GM12878 (cell line): ENCODE results near the gene KBTBD13.

ENCODE experiments used
- CEBPB ChIP-seq, 2 experiments: fragments of 150-350 bp in 1 of 2; IDR thresholded peaks; 2 replicates each; pipeline ENCODE4 v1.6.1; 2012 to 2014; ENCODE audit warnings: low read depth in 2 of 2, low read length in 2 of 2, borderline replicate concordance in 1 of 2, inconsistent platforms in 1 of 2
- ESRRA ChIP-seq: IDR thresholded peaks from 2 replicates; pipeline ENCODE4 v1.6.1; 2012; ENCODE audit warnings: mild to moderate bottlenecking, low read length, improper control_type of control experiment
- KAT2A ChIP-seq: conservative IDR thresholded peaks from 2 replicates; pipeline ENCODE4 v1.6.1; 2011; ENCODE audit warnings: low read depth, low read length; ENCODE audit not compliant: control insufficient read depth
- POLR2A ChIP-seq: IDR thresholded peaks from 2 replicates; pipeline ENCODE4 v1.6.1; 2011; ENCODE audit warnings: low read depth, mild to moderate bottlenecking, low read length
- RELA ChIP-seq: fragments of 450-650 bp; IDR thresholded peaks from 2 replicates; pipeline ENCODE4 v1.8.0; 2014; ENCODE audit warnings: borderline replicate concordance; ENCODE audit not compliant: partially characterized antibody
- SUZ12 ChIP-seq: fragments of 200-600 bp; sonication (generic); IDR thresholded peaks from one replicate; pipeline ENCODE4 v1.6.1; 2018; ENCODE audit warnings: antibody characterized with exemption, mild to moderate bottlenecking; ENCODE audit not compliant: unreplicated experiment
- TARDBP ChIP-seq: IDR thresholded peaks from 2 replicates; pipeline ENCODE4 v1.6.1; 2016; ENCODE audit warnings: borderline replicate concordance
- ZNF384 ChIP-seq: IDR thresholded peaks from 2 replicates; pipeline ENCODE4 v1.6.1; 2012; ENCODE audit warnings: low read depth, mild to moderate bottlenecking, low read length, improper control_type of control experiment, borderline replicate concordance
- TF ChIP-seq, protein P1 (sequence below): IDR thresholded peaks from 2 replicates; pipeline ENCODE4 v1.6.1; 2012; ENCODE audit warnings: mild to moderate bottlenecking, low read depth, low read length
- TF ChIP-seq, protein P2 (sequence below): IDR thresholded peaks from 2 replicates; pipeline ENCODE4 v1.6.1; 2012; ENCODE audit warnings: low read length, inconsistent platforms
- TF ChIP-seq, protein P3 (sequence below), 3 experiments: IDR thresholded peaks in 2 of 3; conservative IDR thresholded peaks in 1 of 3; 2 replicates each; pipeline ENCODE4 v1.5.1; 2011; ENCODE audit warnings: low read depth in 3 of 3, low read length in 3 of 3, mild to moderate bottlenecking in 3 of 3, control low read depth in 2 of 3, moderate library complexity in 2 of 3, inconsistent platforms in 1 of 3, mixed read lengths in 1 of 3; ENCODE audit not compliant: control insufficient read depth in 2 of 3, insufficient read depth in 1 of 3; ENCODE audit errors: extremely low read depth in 1 of 3

DNA sequence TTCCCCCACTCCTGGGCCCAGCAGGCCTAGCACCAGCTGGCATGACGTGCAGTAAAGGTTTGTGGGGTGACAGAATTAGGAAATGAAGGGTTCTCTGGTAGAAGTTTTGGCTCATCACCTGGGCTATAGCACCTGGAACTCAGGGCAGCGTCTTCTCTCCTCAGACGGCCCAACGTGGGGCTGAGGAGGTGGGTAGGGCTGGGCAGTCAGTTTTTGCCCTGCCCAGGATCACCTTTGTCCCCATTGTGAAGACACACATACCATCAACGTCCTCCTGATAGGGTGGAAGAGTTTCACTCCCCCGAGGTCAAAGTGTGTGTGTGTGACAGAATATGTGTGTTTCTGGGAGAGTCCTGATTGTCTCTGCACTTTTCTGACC lies 12.1 kb downstream of the KBTBD13 start:
- no peak for TF ChIP-seq RELA
- TF ChIP-seq, protein P1, sequence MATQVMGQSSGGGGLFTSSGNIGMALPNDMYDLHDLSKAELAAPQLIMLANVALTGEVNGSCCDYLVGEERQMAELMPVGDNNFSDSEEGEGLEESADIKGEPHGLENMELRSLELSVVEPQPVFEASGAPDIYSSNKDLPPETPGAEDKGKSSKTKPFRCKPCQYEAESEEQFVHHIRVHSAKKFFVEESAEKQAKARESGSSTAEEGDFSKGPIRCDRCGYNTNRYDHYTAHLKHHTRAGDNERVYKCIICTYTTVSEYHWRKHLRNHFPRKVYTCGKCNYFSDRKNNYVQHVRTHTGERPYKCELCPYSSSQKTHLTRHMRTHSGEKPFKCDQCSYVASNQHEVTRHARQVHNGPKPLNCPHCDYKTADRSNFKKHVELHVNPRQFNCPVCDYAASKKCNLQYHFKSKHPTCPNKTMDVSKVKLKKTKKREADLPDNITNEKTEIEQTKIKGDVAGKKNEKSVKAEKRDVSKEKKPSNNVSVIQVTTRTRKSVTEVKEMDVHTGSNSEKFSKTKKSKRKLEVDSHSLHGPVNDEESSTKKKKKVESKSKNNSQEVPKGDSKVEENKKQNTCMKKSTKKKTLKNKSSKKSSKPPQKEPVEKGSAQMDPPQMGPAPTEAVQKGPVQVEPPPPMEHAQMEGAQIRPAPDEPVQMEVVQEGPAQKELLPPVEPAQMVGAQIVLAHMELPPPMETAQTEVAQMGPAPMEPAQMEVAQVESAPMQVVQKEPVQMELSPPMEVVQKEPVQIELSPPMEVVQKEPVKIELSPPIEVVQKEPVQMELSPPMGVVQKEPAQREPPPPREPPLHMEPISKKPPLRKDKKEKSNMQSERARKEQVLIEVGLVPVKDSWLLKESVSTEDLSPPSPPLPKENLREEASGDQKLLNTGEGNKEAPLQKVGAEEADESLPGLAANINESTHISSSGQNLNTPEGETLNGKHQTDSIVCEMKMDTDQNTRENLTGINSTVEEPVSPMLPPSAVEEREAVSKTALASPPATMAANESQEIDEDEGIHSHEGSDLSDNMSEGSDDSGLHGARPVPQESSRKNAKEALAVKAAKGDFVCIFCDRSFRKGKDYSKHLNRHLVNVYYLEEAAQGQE = no peak
- no peak for TF ChIP-seq ESRRA
- no peak for TF ChIP-seq ZNF384
- TF ChIP-seq POLR2A = no peak
- no peak for TF ChIP-seq CEBPB (IDR thresholded peaks at IDR 0.05; ENCODE audit: borderline replicate concordance in 1 of 2, low read depth in 2 of 2, low read length in 2 of 2)
- no peak for TF ChIP-seq TARDBP
- no peak for TF ChIP-seq KAT2A
- TF ChIP-seq, protein P2, sequence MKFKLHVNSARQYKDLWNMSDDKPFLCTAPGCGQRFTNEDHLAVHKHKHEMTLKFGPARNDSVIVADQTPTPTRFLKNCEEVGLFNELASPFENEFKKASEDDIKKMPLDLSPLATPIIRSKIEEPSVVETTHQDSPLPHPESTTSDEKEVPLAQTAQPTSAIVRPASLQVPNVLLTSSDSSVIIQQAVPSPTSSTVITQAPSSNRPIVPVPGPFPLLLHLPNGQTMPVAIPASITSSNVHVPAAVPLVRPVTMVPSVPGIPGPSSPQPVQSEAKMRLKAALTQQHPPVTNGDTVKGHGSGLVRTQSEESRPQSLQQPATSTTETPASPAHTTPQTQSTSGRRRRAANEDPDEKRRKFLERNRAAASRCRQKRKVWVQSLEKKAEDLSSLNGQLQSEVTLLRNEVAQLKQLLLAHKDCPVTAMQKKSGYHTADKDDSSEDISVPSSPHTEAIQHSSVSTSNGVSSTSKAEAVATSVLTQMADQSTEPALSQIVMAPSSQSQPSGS = no peak
- TF ChIP-seq SUZ12 = no peak
- TF ChIP-seq, protein P3, sequence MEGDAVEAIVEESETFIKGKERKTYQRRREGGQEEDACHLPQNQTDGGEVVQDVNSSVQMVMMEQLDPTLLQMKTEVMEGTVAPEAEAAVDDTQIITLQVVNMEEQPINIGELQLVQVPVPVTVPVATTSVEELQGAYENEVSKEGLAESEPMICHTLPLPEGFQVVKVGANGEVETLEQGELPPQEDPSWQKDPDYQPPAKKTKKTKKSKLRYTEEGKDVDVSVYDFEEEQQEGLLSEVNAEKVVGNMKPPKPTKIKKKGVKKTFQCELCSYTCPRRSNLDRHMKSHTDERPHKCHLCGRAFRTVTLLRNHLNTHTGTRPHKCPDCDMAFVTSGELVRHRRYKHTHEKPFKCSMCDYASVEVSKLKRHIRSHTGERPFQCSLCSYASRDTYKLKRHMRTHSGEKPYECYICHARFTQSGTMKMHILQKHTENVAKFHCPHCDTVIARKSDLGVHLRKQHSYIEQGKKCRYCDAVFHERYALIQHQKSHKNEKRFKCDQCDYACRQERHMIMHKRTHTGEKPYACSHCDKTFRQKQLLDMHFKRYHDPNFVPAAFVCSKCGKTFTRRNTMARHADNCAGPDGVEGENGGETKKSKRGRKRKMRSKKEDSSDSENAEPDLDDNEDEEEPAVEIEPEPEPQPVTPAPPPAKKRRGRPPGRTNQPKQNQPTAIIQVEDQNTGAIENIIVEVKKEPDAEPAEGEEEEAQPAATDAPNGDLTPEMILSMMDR (IDR thresholded peaks at IDR 0.05 in 2 of 3, conservative IDR thresholded peaks at IDR 0.05 in 1 of 3; ENCODE audit: control insufficient read depth in 2 of 3, extremely low read depth in 1 of 3, insufficient read depth in 1 of 3, low read depth in 3 of 3, low read length in 3 of 3) = no peak
